GM21529 (cell line): ENCODE measurements around the gene ALKAL2.

ENCODE experiments used
- ATAC-seq: cut with Tn5 transposase; IDR thresholded peaks from one replicate; pipeline ENCODE4 v1.9.1; 2021; ENCODE audit not compliant: unreplicated experiment

ALKAL2 gene

GRCh38 chr2:248724-249123 is 39.2 kb downstream of the ALKAL2 start:
- ATAC-seq, result no peak

DNA sequence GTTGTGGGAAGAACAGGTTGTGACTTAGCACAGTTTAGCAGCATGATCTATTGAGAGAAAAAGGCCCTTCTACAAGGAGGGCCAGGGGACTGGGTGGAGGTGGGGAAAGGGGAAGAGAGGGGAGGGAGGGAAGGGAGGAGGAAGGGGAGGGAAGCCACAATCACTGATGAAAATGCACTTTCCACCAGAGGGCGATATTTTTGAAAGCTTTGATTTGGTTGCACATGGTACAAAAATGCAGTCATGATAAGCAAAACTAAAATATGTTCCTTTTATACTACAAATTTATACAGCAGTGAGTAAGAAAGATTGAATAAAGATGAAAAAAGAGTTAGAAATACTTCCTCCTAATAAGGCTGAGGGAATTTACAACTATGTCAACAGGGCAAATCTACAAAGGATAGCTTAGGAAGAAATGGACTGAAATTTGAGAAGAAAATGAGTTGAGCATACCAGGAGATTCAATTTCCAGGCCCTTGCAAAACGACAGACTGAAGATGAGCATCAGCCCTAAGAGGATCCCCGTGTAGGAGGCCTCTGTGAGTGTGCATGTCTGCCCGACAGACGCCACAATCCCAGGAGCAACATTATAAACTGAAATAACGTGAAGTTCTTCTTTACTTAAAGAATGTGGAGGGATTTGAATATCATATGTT is 41.3 kb downstream of the ALKAL2 start:
- no peak for ATAC-seq

DNA sequence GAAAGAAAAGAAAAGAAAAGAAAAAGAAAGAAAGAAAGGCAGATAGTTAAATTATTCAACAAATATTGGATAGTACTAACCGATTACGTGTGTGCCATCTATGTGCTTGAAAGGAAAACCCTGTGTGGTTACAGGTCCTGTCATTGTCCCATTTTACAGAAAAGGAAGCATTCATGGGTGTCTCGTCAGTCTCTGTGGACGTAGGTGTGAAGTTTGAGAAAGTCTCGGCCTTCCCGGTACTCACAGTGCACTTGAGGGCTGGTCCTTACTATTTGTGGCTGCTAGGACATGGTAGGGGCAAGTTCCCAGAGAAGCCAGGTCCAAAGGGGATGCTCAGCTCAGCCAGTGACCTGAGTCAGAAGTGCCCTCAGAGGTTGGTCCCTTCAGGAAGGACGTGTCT is 43.3 kb downstream of the ALKAL2 start:
- ATAC-seq, result no peak

DNA sequence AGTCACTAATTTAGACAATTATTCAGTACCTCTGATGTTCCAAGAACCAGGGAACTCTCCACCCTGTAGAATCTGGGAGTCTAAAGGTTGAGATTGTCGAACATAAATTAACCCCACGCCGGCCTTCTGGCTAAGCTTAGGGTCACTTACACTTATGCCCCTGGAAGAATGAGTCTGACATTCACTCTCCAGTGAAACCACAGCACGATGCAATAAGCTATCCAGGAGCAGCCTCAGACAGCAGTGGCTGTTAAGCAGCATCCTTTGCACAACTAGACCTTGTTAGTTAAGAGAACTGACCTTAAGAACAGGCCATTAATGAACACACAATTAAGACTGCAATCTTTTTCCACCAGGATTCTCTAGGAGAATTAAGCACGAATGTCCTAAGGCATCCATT is 49.0 kb downstream of the ALKAL2 start:
- ATAC-seq, result no peak

GRCh38 chr2:238431-238830 is 49.5 kb downstream of the ALKAL2 start:
- ATAC-seq, result no peak

DNA sequence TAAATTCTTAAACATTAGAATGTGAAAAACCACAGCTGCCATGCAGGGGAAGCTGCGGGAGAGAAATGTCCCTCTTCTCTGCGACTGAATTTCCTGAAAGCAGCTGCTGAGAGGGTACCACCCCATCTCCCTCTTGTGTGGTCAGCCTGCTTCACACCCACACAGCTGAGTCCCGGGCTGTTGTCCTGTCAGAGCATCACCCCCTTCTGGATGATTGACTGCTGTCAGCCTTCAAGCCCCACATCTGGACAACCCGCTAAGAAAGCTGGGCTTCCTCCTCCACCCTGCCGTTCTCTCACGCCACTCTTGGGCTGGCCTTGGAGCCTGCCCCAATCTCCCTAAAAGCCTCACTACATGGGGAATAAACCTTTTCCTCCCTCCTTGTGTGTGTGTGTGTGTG is 50.0 kb downstream of the ALKAL2 start:
- no peak for ATAC-seq

DNA sequence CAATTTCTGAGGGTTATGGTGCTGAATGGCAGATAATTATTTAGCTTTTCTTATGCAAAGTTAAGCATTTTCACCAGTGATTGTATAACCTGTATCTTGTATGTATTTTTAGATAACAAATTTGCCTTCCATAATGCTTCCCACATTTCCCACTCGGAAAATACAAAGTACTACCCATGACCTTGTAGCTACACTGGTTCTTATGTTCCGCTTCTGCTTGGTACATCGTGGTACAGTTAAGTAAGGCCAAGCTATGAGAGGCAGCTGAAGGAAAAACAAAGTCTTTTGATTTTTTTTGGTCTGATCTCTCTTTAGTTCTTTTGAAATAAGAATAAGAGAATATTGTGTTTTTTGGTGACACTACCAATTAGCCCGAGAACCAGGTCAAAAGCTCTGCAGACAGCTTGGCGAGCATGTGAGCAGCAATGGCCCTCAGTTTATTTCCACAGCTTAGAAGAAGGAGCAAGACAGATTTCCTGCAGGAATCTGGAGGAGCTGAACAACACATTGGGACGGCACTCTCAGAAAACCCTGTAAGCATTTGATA is 50.8 kb downstream of the ALKAL2 start:
- ATAC-seq, result no peak

- ATAC-seq, result no peak
Observed at GRCh38 chr2:234421-234820, 53.5 kb downstream of the ALKAL2 start.

DNA sequence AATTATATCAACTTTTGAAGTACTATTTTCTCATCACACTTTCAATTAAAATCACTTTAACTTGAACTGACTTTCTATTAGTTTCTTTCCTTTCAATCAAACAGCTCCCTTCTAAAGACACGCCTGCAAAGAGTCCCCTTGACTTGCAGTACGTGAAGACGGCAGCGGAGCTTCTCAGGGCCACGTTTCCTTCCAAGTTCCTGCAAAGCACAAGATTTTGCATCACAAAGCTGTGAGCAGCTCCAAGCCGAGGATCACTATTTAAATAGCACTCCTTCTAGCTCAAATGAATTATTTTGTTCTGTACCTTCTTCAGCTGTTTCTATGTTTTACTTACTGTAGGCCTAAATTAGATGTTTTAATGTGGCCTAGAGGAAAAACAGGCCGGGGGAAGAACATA is 54.9 kb downstream of the ALKAL2 start:
- no peak for ATAC-seq

- no peak for ATAC-seq
Observed at GRCh38 chr2:231521-232185, 56.2 kb downstream of the ALKAL2 start.
